ENCODE results near the gene ATRX. TPM values are rescaled to one million over a fixed set of nuclear protein-coding genes. Genes with fewer than 3 reads are reported as not detected.
"Not testable (repeated sequence)": the region's sequence is repeated elsewhere in the genome, so short reads cannot be mapped to it uniquely, and the experiment has no call there.

ATRX gene, protein sequence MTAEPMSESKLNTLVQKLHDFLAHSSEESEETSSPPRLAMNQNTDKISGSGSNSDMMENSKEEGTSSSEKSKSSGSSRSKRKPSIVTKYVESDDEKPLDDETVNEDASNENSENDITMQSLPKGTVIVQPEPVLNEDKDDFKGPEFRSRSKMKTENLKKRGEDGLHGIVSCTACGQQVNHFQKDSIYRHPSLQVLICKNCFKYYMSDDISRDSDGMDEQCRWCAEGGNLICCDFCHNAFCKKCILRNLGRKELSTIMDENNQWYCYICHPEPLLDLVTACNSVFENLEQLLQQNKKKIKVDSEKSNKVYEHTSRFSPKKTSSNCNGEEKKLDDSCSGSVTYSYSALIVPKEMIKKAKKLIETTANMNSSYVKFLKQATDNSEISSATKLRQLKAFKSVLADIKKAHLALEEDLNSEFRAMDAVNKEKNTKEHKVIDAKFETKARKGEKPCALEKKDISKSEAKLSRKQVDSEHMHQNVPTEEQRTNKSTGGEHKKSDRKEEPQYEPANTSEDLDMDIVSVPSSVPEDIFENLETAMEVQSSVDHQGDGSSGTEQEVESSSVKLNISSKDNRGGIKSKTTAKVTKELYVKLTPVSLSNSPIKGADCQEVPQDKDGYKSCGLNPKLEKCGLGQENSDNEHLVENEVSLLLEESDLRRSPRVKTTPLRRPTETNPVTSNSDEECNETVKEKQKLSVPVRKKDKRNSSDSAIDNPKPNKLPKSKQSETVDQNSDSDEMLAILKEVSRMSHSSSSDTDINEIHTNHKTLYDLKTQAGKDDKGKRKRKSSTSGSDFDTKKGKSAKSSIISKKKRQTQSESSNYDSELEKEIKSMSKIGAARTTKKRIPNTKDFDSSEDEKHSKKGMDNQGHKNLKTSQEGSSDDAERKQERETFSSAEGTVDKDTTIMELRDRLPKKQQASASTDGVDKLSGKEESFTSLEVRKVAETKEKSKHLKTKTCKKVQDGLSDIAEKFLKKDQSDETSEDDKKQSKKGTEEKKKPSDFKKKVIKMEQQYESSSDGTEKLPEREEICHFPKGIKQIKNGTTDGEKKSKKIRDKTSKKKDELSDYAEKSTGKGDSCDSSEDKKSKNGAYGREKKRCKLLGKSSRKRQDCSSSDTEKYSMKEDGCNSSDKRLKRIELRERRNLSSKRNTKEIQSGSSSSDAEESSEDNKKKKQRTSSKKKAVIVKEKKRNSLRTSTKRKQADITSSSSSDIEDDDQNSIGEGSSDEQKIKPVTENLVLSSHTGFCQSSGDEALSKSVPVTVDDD (N-terminal part only)
- polyA plus RNA-seq (ENCODE audit: insufficient read length in 4 of 4), result 10 to 100 TPM; 72.0 to 92.0 (median 84.6) TPM

- peak; percentile 47 to 69 (median 58) for DNase-seq (ENCODE audit: low read depth in 4 of 4, low spot score in 3 of 4)
These were observed at the start of gene ATRX for GRCh38 chrX:77785486-77786364. ATRX (minus strand) TSS chrX:77786216; CDS start chrX:77786001, 215 bp downstream.

DNA sequence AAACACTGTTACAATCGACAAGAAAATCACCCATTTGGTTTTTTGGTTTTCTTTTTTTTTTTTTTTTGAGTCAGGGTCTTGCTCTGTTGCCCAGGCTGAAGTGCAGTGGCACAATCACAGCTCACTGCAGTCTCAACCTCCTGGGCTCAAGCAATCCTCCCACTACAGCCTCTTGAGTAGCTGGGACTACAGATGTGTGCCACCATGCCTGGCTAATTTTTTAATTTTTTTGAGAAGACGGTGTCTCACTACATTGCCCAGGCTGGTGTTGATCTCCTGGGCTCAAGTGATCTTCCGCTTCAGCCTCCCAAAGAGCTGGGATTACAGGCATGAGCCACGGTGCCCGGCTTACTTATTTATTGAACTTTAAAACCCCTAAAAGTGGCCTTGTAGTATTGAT, 45.5 kb upstream of the ATRX start:
- not testable (repeated sequence) for DNase-seq (ENCODE audit: low read depth in 4 of 4, low spot score in 3 of 4)

GRCh38 chrX:77821989-77822388, 36.0 kb upstream of the ATRX start:
- DNase-seq (ENCODE audit: low read depth in 4 of 4, low spot score in 3 of 4), result not testable (repeated sequence)

DNA sequence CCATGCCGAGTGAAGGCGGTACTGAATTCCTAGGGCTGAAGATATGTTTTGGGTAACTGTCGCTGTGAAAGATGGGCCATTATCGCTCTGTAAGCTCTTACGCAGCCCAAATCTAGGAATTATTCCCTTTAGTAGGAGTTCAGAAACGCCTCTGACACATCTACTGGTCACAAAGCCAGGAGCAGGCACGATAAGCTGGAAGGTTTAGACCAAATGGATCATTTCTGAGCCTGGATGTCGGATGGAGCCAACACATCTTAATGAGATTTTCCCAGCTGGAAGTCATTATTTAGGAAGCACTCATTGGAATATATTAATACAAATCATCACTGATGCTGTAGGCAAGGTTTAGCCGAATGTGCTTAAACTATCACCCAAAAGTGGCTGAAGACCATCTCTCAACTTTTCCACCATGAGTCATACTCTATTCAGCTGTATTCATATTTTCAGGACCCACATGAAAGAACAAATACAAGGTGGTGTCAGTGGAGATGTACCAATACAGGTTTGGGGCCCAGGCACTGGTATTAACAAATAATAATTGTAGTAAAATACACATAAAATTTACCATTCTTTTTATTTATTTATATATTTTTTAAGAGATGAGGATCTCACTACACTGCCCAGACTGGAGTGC, 34.2 kb upstream of the ATRX start:
- no peak for DNase-seq (ENCODE audit: low read depth in 4 of 4, low spot score in 3 of 4)

GRCh38 chrX:77814210-77814609, 28.2 kb upstream of the ATRX start:
- no peak for DNase-seq (ENCODE audit: low read depth in 4 of 4, low spot score in 3 of 4)

- no peak for DNase-seq (ENCODE audit: low read depth in 4 of 4, low spot score in 3 of 4)
These were observed 16.2 kb upstream of the ATRX start for GRCh38 chrX:77802201-77802600.

- DNase-seq (ENCODE audit: low read depth in 4 of 4, low spot score in 3 of 4), result no peak
These were observed 9.1 kb upstream of the ATRX start for GRCh38 chrX:77795124-77795523.

GRCh38 chrX:77793946-77794345, 7.9 kb upstream of the ATRX start:
- DNase-seq (ENCODE audit: low read depth in 4 of 4, low spot score in 3 of 4), result no peak

DNA sequence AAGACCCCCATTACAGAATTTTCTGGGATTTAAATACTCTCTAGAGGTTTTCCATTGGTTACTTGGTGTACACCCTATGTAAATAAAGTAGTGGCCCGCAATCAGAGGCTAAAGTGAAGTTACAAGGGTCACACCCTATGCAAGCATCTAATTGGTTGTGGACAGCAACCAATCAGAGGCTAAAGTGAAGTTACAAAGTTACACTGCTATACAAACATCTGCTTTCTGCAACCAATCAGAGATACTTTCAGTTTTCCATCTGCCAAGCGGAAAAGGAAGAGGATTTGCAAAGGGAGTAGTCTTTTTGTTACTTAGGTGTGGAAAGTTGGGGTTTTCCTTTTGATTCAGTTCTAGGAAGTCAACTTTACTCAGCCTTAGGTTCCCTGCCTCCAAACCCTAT, 2.0 kb upstream of the ATRX start:
- no peak for DNase-seq (ENCODE audit: low read depth in 4 of 4, low spot score in 3 of 4)

GRCh38 chrX:77786365-77786680, 307 bp upstream of the ATRX start:
- no peak for DNase-seq (ENCODE audit: low read depth in 4 of 4, low spot score in 3 of 4)

DNA sequence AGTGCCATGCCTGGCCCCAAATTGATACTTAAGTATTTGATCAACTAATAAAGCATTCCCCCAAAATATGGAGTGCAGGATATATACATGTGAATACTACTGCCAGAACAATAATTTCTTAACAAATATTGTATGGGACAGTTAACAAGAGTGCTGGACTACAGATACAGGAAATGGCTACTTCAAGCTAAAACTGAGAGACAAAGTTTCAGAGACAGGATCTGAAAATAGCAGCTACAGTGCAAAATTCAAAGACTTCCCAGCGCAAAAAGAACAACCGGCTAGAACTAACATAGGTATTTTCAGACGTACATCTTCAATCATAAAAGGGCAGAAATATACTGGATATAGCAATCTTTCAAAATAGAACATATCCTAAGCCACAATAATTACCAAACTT, 6.3 kb downstream of the ATRX start:
- DNase-seq (ENCODE audit: low read depth in 4 of 4, low spot score in 3 of 4), result no peak

- no peak for DNase-seq (ENCODE audit: low read depth in 4 of 4, low spot score in 3 of 4)
These were observed 9.4 kb downstream of the ATRX start for GRCh38 chrX:77776659-77777058.

DNA sequence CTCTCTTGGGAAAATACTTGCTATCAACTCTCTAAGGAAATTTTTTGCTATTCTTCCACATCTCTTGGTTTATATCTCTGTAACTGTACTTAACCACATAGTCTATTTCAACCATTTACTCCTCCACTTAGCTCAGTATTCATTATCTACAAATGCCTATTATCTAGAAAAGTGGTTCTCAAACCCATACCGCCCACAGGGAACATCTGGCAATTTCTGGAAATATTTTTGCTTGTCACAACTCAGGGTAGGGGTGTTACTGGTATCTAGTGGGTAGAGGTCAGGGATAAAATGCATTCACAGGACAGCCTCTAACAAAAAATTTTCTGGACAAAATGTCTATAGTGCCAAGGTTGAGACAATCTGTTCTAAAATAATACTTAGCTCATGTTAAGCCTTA, 14.4 kb downstream of the ATRX start:
- DNase-seq (ENCODE audit: low read depth in 4 of 4, low spot score in 3 of 4), result no peak

- DNase-seq (ENCODE audit: low read depth in 4 of 4, low spot score in 3 of 4), result no peak
These were observed 17.2 kb downstream of the ATRX start for GRCh38 chrX:77768787-77769186.

GRCh38 chrX:77766212-77766611, 19.8 kb downstream of the ATRX start:
- not testable (repeated sequence) for DNase-seq (ENCODE audit: low read depth in 4 of 4, low spot score in 3 of 4)

DNA sequence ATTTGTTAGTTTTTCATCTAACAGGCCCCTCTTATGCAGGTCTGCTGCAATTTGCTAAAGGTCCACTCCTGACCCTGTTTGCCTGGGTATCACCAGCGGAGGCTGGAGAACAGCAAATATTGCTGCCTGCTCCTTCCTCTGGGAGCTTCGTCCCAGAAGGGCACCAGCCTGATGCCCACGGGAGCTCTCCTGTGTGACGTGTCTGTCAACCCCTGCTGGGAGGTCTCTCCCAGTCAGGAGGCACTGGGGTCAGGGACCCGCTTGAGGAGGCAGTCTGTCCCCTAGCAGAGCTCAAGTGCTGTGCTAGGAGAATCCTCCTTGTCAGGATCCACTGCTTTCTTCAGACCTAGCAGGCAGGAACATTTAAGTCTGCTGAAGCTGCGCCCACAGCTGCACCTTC, 30.5 kb downstream of the ATRX start:
- DNase-seq (ENCODE audit: low read depth in 4 of 4, low spot score in 3 of 4), result no peak

DNA sequence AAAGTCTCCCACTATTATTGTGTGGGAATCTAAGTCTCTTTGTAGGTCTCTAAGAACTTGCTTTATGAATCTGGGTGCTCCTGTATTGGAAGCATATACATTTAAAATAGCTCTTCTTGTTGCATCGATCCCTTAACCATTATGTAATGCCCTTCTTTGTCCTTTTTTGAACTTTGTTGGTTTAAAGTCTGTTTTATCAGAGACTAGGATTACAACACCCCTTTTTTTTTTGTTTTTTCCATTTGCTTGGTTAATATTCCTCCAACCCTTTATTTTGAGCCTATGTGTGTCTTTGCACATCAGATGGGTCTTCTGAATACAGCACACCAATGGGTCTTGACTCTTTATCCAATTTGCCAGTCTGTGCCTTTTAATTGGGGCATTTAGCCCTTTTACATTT, 32.1 kb downstream of the ATRX start:
- DNase-seq (ENCODE audit: low read depth in 4 of 4, low spot score in 3 of 4), result not testable (repeated sequence)

- DNase-seq (ENCODE audit: low read depth in 4 of 4, low spot score in 3 of 4), result no peak
These were observed 36.3 kb downstream of the ATRX start for GRCh38 chrX:77749695-77750094.

- no peak for DNase-seq (ENCODE audit: low read depth in 4 of 4, low spot score in 3 of 4)
These were observed 42.3 kb downstream of the ATRX start for GRCh38 chrX:77743720-77744119.

Data from right renal pelvis (tissue), 4 donors.